Mesenteric fat pad (tissue), 1 donor: ENCODE data around the gene AHCY. TPM values are rescaled to one million over a fixed set of nuclear protein-coding genes. Genes with fewer than 3 reads are reported as not detected.

Experiments
- total RNA-seq: library from RNA; stranded (reverse); fragmentation: NEBNext Ultra II Directional; extraction: Animal tissue kit (Norgen Biotek cat#: 25700); gene quantifications from one replicate; pipeline ENCODE4 v1.2.1, GENCODE V29; 2021
- donor health status: DM: yes; HTN: yes; CAD: no.

The AHCY gene
- total RNA-seq, 1 donor from 2014 or later, result 56.8 TPM

Other genes starting within 250 kb of the AHCY start
- 64.5 TPM for gene EIF2S2, start 191.1 kb downstream of the AHCY start, total RNA-seq
- not detected for gene ASIP, start 61.9 kb downstream of the AHCY start, total RNA-seq
- gene ITCH, start 59.9 kb upstream of the AHCY start, total RNA-seq, result 68.2 TPM
- gene DYNLRB1, start 213.1 kb upstream of the AHCY start, total RNA-seq, result 131 TPM